ENCODE data around the gene TANGO6. TPM values are rescaled to one million over a fixed set of nuclear protein-coding genes. Genes with fewer than 3 reads are reported as not detected.

TANGO6 gene
- total and polyA plus RNA-seq, 2 of the 8 experiments (the other 6 are each of a cell fraction or from before 2014, with no cell fraction given): 5.0 to 19.5 TPM

DNA sequence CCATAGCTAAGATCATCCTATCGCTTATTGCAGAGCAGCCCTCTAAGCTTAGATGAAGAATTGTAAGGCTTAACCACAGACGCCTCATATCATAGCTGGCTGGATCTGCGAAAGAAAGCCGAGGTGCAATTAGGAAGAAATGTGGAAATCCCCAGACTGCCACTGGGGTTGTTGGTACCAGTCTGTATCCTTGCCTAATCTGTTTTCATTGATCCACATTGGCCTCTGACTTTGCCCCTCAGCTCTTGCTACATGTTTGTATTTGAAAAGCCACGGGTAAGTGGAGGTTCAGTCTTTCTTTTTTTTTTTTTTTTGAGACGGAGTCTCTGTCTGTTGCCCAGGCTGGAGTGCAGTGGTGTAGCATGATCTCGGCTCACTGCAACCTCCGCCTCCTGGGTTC, 48.9 kb downstream of the TANGO6 start (continued):
- TF ChIP-seq, protein P1, sequence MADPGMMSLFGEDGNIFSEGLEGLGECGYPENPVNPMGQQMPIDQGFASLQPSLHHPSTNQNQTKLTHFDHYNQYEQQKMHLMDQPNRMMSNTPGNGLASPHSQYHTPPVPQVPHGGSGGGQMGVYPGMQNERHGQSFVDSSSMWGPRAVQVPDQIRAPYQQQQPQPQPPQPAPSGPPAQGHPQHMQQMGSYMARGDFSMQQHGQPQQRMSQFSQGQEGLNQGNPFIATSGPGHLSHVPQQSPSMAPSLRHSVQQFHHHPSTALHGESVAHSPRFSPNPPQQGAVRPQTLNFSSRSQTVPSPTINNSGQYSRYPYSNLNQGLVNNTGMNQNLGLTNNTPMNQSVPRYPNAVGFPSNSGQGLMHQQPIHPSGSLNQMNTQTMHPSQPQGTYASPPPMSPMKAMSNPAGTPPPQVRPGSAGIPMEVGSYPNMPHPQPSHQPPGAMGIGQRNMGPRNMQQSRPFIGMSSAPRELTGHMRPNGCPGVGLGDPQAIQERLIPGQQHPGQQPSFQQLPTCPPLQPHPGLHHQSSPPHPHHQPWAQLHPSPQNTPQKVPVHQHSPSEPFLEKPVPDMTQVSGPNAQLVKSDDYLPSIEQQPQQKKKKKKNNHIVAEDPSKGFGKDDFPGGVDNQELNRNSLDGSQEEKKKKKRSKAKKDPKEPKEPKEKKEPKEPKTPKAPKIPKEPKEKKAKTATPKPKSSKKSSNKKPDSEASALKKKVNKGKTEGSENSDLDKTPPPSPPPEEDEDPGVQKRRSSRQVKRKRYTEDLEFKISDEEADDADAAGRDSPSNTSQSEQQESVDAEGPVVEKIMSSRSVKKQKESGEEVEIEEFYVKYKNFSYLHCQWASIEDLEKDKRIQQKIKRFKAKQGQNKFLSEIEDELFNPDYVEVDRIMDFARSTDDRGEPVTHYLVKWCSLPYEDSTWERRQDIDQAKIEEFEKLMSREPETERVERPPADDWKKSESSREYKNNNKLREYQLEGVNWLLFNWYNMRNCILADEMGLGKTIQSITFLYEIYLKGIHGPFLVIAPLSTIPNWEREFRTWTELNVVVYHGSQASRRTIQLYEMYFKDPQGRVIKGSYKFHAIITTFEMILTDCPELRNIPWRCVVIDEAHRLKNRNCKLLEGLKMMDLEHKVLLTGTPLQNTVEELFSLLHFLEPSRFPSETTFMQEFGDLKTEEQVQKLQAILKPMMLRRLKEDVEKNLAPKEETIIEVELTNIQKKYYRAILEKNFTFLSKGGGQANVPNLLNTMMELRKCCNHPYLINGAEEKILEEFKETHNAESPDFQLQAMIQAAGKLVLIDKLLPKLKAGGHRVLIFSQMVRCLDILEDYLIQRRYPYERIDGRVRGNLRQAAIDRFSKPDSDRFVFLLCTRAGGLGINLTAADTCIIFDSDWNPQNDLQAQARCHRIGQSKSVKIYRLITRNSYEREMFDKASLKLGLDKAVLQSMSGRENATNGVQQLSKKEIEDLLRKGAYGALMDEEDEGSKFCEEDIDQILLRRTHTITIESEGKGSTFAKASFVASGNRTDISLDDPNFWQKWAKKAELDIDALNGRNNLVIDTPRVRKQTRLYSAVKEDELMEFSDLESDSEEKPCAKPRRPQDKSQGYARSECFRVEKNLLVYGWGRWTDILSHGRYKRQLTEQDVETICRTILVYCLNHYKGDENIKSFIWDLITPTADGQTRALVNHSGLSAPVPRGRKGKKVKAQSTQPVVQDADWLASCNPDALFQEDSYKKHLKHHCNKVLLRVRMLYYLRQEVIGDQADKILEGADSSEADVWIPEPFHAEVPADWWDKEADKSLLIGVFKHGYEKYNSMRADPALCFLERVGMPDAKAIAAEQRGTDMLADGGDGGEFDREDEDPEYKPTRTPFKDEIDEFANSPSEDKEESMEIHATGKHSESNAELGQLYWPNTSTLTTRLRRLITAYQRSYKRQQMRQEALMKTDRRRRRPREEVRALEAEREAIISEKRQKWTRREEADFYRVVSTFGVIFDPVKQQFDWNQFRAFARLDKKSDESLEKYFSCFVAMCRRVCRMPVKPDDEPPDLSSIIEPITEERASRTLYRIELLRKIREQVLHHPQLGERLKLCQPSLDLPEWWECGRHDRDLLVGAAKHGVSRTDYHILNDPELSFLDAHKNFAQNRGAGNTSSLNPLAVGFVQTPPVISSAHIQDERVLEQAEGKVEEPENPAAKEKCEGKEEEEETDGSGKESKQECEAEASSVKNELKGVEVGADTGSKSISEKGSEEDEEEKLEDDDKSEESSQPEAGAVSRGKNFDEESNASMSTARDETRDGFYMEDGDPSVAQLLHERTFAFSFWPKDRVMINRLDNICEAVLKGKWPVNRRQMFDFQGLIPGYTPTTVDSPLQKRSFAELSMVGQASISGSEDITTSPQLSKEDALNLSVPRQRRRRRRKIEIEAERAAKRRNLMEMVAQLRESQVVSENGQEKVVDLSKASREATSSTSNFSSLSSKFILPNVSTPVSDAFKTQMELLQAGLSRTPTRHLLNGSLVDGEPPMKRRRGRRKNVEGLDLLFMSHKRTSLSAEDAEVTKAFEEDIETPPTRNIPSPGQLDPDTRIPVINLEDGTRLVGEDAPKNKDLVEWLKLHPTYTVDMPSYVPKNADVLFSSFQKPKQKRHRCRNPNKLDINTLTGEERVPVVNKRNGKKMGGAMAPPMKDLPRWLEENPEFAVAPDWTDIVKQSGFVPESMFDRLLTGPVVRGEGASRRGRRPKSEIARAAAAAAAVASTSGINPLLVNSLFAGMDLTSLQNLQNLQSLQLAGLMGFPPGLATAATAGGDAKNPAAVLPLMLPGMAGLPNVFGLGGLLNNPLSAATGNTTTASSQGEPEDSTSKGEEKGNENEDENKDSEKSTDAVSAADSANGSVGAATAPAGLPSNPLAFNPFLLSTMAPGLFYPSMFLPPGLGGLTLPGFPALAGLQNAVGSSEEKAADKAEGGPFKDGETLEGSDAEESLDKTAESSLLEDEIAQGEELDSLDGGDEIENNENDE (IDR thresholded peaks at IDR 0.05; ENCODE audit: insufficient replicate concordance, low read length): no peak
- TF ChIP-seq FOSL1 (IDR thresholded peaks at IDR 0.05; ENCODE audit: insufficient read depth, low read depth, low read length) (no peak), HDAC6 (IDR thresholded peaks at IDR 0.05; ENCODE audit: low read depth, low read length) (no peak), MAFK (IDR thresholded peaks at IDR 0.05; ENCODE audit: low read depth, low read length) (no peak), TAF7 (optimal IDR thresholded peaks at IDR 0.05; ENCODE audit: borderline replicate concordance, low read depth, low read length) (no peak), CHD1 (IDR thresholded peaks at IDR 0.05; ENCODE audit: low read depth, low read length) (no peak)
